Measurements from ENCODE around the gene SPAG9. TPM values are rescaled to one million over a fixed set of nuclear protein-coding genes. Genes with fewer than 3 reads are reported as not detected.
A peak's percentile ranks its signal among the peaks of the same experiment; 100 is the strongest.

SPAG9 gene
- total RNA-seq, 1 donor from 2014 or later = 307 TPM

DNA sequence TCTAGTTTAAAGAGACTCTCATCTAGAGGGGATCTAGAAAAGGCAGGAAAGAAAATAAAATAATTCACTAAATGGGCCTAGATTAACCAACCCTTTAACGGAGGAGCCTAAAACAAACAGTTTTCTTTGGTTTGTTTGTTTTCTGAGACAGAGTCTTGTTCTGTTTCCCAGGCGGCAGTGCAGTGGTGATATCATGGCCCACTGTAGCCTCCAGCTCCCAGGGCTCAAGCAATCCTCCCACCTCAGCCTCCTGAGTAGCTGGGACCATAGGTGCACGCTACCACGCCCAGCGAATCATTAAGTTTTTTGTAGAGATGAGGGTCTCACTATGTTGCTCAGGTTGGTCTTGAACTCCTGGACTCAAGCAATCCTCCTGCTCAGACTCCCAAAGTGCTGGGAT is 132.2 kb downstream of the SPAG9 start:
- DNase-seq = no peak

DNA sequence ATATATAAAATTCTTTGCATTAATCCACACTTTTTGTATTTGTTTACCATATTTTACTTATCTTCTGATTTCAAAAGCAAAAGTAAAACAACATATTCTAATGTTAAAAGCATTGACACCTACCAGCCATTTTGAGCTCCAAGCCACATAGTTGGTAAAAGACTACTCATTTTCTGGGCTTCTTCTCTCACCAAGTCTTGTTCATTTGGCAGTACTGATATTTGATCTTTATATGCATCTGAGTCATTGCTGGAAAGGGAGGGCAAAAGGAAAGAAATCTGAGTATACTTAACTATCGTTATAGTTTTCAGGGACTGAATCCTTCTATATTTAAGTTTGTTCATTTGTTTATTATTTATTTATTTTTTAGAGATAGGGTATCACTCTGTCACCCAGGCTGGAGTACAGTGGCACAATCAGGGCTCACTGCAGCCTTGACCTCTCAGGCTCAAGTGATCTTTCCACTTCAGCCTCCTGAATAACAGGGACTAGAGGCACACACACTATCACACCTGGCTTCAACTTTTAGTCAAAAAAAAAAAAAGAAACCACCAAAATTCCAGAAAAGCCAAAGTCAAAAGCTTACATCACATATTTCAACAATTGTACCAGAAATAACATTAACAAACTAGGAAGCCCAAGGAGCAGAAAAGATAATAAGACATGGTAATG is 133.5 kb downstream of the SPAG9 start:
- DNase-seq = no peak

DNA sequence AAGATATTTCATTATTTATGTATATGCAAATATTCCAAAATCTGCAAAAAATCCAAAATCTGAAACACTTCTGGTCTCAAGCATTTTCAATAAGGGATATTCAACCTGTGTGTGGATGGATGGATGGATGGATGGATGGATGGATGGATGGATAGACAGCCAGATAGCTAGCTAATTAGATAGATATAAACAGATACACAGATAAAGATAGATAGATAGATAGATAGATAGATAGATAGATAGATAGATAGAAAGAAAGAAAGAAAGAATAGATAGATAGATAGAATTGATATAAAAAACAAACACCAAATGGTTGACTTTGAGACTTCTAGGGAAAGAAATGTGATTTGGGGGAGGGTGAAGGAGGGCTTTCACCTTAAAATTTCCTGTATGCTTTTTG is 139.4 kb downstream of the SPAG9 start:
- DNase-seq = no peak

DNA sequence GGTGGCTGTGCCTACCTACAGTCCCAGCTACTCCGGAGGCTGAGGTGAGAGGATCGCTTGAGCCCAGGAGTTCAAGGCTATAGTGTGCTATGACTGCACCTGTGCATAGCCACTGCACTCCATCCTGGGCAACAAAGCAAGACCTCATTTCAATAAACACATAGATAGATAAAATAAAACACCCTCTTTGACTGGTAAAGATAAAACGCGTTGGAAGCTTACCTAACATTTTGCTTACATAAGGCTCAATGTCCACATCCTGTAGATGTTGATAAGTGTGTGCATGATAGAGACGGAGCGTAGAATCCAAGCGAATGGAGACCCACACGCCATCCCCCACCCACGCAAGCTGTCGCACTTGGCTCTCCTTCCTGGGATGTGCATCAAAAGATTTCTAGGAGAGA is 141.1 kb downstream of the SPAG9 start:
- no peak for DNase-seq

DNA sequence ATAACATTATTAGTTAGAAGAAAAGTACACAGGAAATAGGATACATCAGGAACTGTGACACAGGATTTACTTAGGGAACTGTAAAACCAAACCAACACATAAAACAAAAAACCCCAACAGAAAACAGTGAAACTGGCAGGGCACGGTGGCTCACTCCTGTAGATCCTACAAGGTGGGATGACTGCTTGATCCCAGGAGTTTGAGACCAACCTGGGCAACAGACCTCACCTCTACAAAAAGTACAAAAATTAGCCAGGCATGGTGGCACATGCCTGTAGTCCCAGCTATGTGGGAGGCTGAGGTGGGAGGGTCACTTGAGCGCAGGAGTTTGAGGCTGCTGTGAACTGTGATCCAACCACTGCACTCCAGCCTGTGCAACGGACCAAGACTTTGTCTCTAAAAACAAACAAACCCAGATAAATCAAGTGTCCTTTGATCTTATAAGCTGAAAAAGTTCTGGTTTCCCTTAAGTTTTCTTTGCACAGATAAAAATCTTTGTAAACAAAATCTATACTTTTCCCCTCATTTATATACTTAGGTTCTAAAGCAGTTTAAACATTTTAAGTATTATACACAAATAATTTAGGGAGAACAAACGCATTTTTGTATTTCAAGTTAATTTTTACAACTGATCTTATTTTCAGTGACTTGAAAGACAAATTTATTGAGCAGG is 143.0 kb downstream of the SPAG9 start:
- no peak for DNase-seq

DNA sequence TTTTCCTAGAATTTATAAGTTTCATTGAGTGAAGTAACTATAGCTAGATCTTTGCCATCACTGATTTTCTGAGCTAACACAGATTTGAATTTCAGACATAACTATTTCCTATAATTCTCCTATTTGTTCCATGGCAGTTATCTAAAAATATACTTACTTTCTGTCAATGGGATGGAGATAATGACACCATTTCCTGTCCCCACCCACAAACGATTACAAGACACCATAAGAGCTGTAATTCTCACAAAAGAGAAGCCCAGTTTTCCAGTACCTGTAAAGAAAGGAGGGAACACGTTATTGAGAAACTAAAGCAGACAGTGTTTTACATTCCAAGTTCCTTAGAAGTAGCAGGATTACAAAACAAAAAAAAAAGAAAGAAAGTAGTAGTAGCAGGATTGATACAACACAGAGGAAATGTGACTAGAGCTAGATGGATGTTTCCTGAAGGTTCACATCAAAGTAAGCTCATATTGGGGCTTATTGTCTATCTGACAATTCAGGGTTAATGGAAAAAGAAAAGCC is 143.7 kb downstream of the SPAG9 start:
- no peak for DNase-seq

DNA sequence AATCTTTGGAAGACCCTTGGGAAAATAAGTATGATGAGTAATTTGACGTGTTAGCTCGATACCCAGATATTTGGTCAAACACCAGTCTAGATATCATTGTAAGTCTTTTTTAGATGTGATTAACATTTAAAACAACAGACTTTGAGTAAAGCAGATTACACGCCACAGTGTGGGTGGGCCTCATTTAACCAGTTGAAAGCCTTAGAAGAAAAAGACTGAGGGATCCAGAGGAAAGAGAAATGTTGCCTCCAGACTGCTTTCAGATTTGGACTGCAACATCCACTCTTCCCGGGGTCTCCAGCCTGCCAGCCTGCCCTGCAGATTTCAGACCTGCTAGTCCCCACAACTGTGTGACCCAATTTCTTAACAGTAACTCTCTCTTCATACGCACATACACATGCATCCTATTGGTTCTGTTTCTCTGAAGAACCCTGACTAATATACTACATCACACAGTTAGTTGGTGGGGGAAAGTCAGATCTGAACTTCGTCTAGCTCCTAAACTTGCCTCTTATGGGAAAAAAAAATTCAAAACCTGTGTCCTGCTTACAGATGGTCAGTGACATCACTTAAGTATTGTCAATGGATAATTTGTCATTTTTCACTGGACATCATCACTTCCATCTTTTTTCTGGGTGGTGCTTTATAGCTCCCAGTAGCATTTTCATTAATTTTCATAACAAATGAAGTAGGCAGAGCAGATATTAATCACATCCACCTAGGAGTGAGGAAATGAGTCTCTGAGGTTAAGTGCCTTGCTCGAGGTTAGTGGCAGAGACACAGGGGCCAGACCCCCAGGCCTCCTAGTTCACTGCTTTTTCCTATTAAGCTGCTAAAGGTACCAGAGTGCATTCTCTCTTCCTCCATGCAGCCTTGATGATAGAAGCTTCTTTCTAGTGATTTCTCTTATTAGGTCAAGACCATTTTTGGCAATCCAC is 146.8 kb downstream of the SPAG9 start:
- DNase-seq = no peak

DNA sequence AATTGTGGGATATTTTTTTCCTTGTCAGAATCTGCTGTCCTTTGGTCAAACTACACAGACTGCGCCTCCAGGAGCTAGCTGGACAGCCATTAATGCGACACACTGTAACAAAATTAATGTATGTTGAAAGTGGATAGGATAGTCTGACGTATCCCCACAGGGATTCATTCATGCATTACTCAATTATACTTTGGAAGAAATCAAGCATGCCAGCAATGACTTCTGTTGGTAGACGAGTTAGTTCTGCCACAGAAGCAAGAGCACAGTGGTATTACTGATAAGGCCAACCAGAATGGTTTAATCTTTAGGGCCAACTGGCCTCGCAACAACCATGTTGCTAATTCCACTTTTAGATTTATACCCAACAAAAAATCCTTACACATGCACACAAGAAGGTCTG is 148.1 kb downstream of the SPAG9 start:
- DNase-seq = no peak

DNA sequence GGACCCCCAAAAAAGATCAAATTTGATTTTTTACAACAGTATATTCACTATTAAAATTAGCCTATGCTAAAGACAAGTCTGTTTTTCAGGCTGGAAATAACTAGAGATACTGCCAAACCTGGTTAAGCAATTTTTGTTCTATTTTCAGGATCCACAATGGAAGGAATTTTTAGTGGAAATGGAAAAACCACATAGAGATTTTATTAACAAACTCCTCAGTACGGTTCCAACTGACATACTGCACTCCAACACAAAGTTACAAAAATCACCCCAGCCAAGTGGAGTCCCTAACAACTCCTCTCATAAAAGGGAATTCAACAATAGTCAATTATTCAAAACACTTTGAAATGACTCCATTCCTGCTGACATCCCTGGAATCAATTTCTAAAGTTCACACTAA is 152.9 kb downstream of the SPAG9 start:
- no peak for DNase-seq

DNA sequence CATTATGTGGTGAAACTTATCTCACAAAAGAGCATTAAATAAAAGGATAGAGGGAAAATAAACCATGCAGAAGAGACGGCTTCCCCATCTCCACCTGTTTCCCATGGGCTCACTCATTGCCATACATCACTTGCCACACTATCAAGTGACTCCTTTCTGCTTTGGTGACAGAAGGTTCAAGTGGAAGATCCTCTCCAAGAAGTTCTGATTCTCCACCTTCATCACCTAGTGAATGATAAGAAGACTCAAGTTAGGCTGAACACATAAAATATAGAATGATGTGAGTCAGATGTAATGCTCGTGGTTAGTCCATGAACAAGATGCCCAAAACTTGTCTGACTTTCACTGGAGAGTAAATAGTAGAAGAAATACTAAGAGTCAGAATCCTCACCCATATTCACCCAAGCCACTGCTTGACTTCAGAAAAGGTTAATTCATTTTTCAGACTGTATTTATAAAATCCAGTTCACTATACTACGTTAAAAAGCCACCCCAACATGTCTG is 154.5 kb downstream of the SPAG9 start:
- DNase-seq = no peak

DNA sequence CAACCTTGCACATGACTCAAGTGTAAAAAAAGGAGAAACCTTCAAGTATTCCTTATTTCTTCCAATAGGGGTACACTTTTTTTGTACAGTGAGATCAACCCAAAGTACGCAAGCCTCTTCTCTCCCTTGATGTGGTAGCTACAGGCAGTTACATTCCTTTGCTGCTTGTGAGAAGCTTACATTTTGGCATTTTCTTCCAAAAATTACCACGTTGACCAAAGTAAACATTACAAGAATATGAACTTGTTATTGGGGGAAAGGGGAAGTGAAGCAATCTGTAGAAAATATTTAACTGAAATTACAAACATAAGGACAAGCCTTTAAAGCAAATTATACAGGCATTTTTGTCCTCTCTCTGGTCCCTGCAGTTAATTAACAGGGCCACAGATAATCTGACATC is 157.5 kb downstream of the SPAG9 start:
- DNase-seq = no peak

DNA sequence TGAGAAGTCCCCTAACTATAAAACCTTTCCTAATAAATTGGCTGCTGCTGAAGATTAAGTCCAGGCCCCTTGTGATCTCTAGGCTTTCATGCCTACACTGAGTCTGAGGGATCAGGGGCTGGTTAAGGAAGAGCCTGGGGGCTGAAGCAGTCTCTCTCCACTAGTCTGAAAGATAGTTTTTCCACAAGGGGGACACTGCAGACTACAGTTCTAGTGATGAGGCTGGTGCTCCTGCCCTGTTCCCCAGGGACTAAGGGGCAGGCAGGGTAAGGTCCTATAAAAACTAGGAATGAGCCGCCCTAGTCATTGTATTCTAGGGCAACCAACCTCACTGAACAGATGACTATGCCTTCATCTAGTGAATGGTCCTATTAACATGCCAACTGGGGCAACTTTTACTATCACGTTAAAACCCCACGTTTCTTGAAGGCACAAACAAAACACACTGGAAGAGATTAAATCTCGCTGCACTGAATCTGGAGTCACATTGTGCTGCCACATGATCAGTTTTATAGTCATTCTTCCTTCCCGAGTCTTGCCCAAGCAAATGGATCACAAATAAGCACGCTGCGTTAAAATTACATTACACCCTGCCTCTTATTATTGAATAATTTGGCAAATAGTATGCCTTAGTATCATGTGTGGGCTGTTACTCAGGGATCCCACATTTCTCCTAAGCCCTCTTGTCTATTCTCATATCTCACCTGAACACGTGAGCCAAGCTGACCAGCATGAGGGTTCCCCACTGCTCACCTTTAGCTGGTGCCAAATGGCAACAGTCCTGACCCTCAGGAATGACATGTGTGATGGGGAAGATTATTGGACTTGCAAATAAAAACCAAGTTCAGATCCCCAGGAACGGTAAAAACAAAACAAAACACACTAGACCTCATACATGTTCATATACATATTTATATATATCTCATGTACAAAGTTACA is 159.1 kb downstream of the SPAG9 start:
- DNase-seq = no peak

DNA sequence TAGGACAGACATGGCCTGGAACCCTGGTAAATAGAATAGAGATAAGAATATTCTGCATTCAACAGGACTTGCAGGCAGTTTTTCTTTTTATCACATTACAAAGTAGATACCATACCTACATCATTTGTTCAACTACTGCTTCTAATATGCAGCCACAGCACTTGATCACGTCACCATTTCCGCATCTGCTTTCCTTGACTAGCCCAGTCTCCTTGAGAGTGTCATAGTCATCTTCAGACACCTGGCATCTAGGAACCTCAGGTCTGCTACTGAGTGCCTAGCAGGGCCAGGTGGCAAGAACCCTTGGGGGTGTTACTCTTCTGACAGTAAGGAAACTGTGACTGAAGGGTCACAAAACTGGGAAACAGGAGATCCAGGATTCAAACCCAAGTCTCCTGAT is 161.3 kb downstream of the SPAG9 start:
- no peak for DNase-seq

DNA sequence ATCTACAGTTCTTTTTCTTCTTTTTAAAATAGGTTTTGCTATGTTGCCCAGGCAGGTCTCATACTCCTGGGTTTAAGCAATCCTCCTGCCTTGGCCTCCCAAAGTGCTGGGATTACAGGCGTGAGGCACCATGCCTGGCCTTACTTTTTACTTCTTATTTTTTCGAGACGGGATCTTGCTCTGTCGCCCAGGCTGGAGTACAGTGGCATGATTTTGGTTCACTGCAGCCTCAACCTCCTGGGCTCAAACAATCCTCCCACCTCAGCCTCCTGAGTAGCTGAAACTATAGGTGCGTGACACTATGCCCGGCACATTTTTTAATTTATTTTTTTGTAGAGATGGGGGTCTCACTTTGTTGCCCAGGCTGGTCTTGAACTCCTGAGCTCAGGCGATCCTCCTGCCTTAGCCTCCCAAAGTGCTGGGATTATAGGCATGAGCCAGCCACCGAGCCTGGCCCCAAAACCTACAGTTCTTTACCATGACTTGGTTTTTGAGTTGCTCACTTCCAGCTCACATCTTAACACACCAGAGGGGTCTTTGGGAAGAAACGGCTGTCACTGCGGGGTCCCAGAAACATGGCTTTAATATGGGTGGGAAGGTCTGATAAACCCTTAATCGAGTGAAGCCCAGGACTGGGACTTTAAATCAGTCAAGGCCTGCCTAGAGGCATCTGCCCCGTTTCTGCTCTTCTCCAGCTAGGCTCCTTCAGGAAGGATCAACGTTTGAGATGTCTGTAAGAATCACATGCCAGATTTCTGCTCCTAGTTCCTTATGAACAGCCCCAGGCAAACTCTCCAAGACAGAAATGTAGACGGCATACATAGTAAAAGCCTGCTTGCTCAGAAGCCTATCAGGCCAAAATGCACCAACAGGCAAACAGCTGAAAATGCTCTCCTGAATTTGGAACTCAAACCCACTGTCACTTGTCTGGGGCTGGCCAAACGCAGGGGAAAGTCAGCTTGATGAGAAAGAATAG is 162.8 kb downstream of the SPAG9 start:
- DNase-seq = no peak

DNA sequence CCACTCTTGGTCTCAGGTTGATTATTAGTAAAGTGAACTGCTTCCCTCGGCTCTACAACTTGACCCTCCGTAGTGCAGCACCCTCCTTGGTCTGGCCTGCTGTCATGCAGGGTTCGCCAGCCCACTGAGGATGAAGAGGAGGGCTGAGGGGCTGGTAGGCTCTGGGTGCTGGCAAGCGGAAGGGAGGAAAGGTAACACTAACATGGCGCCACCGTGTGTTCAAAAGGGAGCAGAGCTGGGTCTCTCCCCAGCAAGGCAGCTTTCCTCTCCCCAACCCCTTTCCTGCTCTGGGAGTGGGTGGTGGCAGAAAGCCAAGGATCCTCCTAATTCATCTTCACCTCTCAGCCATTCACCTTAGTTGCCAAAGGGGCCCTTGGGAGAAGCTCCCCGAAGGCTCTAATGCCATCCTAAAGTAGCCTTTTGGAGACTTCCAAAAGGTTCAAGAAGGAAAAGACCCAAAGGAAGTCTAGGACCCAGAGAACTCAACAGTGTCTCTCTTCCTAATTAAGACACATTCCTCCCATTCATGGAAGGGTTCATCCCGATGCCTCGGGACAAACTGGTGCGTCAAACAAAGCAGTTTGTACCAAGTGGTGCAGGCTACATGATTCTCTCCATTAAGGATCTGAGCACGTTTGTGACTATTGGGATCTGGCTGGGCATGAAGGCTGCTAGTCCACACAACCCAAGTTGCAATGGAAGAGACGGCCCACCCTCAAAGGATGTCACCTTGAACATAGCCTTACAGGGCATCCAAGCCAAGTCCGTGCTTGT is 163.7 kb downstream of the SPAG9 start:
- peak; percentile 21 for DNase-seq

DNA sequence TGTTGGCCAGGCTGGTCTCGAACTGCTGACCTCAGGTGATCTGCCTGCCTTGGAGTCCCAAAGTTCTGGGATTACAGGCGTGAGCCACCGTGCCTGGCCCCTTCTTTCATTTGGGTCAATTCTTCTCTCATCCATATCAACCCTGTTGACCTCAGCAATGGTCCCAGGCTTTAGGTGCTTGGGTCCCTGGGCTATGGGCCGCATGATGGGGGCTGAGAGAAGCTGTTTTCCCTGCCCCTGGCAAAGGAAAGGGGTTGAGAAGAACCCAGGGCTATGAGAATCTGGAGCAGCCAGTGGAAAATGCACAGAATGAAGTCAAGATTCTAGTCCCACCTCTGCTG is 164.3 kb downstream of the SPAG9 start:
- DNase-seq = no peak

DNA sequence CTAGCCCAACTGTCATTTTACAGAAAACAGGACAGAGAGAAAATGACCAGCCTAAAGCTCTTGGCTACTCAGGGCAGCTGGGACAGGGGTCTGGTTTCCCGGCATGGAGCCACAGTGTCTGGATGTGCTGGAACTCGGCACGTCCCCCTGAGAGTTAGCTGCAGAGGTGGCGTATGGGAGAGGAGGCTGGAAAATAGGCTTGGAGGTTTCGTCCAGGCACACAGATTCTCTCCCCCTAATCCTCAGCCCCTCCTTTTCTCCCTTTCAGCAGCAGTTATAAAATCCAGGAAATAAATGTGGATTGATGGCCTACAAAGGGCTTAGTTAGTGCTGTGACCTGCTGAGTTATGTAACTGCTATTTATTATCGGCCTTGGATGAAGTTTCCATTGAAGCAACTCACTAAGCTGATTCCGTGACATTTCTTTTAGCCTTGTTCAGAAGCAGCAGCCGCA is 165.0 kb downstream of the SPAG9 start:
- DNase-seq = no peak

DNA sequence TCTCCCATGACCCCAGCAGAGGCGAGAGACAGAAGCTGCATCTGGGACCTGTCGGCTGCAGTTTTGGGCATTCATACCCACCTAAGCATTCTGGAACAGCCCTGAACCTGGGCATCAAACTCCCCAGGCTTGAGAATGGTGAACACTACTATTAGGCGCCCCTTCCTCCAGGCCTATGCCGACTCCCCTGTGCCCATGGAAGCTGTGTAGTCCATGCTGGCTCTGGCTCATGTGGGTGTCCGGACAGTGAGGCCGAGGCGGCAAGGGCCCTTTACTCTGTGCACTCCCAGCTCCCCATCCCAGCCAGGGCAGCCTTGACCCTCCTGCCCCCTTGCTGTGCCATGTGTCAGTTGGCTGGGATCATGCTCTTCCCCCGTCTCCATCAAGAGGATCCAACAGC is 165.5 kb downstream of the SPAG9 start:
- no peak for DNase-seq

DNA sequence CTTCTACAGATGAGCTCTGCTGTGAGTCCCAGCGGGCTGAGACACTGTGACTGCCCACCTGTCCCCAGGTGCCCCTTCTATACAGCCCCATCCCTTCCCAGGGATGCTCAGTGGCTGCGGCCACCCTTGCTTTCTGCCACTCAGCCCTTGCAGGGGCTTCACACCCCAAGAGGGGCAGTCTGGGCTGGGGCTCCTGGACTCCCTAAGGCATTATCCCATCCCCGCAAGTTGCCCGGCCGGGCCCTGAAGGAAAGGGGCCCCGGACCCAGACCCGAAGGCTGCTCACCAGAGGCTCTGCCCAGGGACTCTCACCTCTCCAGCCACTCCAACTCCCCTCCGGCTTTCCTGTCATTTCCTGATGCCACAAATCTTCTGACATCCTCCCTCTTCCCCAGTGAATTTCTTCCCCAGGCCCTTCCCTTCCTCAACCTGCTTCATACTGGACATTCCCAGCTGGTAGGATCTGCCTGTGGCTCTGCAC is 166.0 kb downstream of the SPAG9 start:
- no peak for DNase-seq

All from occipital lobe (tissue), 2 donors.